ENCODE results near the gene NECAB3. TPM values are rescaled to one million over a fixed set of nuclear protein-coding genes. Genes with fewer than 3 reads are reported as not detected.

NECAB3 gene
- total RNA-seq, 1 donor from 2014 or later: 29.2 TPM

GRCh38 chr20:33671573-33672288 is 2.5 kb downstream of the NECAB3 start:
- intact Hi-C loops (cut with DNase I): loop anchor here (10.0 kb wide), 1 partner anchor 63 kb away; the partner anchor contains the start of gene ZNF341
- Histone ChIP-seq H3K4me1 (peaks cover 51% of the 10 kb centered on the region), H3K4me3 (no peak overlapping the region), H3K27me3 (no peaks in the 10 kb centered on the region), H3K36me3 (no peaks in the 10 kb centered on the region), H3K9me3 (no peaks in the 10 kb centered on the region), H3K27ac (no peak overlapping the region)
- TF ChIP-seq CTCF (IDR thresholded peaks at IDR 0.05) (no peak), POLR2A (IDR thresholded peaks at IDR 0.05) (no peak), POLR2AphosphoS5 (IDR thresholded peaks at IDR 0.05; ENCODE audit: insufficient read depth in 1 of 2, low read depth in 1 of 2) (no peak)
- DNase-seq (ENCODE audit: extremely low spot score in 2 of 2): no peak

- TF ChIP-seq POLR2A (IDR thresholded peaks at IDR 0.05) (no peak), CTCF (IDR thresholded peaks at IDR 0.05) (no peak), POLR2AphosphoS5 (IDR thresholded peaks at IDR 0.05; ENCODE audit: insufficient read depth in 1 of 2, low read depth in 1 of 2) (no peak)
- H3K4me1 ChIP-seq: peaks cover 49% of the 10 kb centered on the region
- H3K27me3 ChIP-seq: no peaks in the 10 kb centered on the region
- peak overlapping the region; percentile 41 for H3K27ac ChIP-seq
- no peaks in the 10 kb centered on the region for H3K9me3 ChIP-seq
- DNase-seq (ENCODE audit: extremely low spot score in 2 of 2): no peak
- no peaks in the 10 kb centered on the region for H3K36me3 ChIP-seq
- intact Hi-C loops (cut with DNase I): loop anchor here (10.0 kb wide), 1 partner anchor 64 kb away; the partner anchor contains the start of gene ZNF341
- no peak overlapping the region for H3K4me3 ChIP-seq
These were observed 3.3 kb downstream of the NECAB3 start for GRCh38 chr20:33670715-33671499.

GRCh38 chr20:33669873-33670640 is 4.2 kb downstream of the NECAB3 start:
- H3K4me1 ChIP-seq: peaks cover 48% of the 10 kb centered on the region
- peak overlapping the region; percentile 41 for H3K27ac ChIP-seq
- H3K36me3 ChIP-seq: no peaks in the 10 kb centered on the region
- no peak overlapping the region for H3K4me3 ChIP-seq
- H3K27me3 ChIP-seq: no peaks in the 10 kb centered on the region
- intact Hi-C loops (cut with DNase I): loop anchor here (5.0 to 10.0 kb wide), 2 partner anchors 65 to 213 kb away; partner anchors contain the start of gene ZNF341
- TF ChIP-seq CTCF (IDR thresholded peaks at IDR 0.05) (no peak), POLR2A (IDR thresholded peaks at IDR 0.05) (no peak), POLR2AphosphoS5 (IDR thresholded peaks at IDR 0.05; ENCODE audit: insufficient read depth in 1 of 2, low read depth in 1 of 2) (no peak)
- no peaks in the 10 kb centered on the region for H3K9me3 ChIP-seq
- DNase-seq (ENCODE audit: extremely low spot score in 2 of 2): no peak

- Histone ChIP-seq H3K27ac (no peak overlapping the region), H3K9me3 (no peaks in the 10 kb centered on the region)
These were observed 5.0 kb downstream of the NECAB3 start for GRCh38 chr20:33669224-33669623.

More at GRCh38 chr20:33669224-33669623, 5.0 kb downstream of the NECAB3 start:
- TF ChIP-seq POLR2A (IDR thresholded peaks at IDR 0.05): no peak
- TF ChIP-seq POLR2AphosphoS5 (IDR thresholded peaks at IDR 0.05; ENCODE audit: insufficient read depth in 1 of 2, low read depth in 1 of 2): no peak
- no peak for TF ChIP-seq CTCF (IDR thresholded peaks at IDR 0.05)
- peaks cover 51% of the 10 kb centered on the region for H3K4me1 ChIP-seq
- no peaks in the 10 kb centered on the region for H3K27me3 ChIP-seq
- no peak for DNase-seq (ENCODE audit: extremely low spot score in 2 of 2)
- intact Hi-C loops (cut with DNase I): loop anchor here (5.0 kb wide), 1 partner anchor 212 kb away; no protein-coding TSS in a partner anchor
- no peaks in the 10 kb centered on the region for H3K36me3 ChIP-seq
- H3K4me3 ChIP-seq: no peak overlapping the region

All from vagina (tissue), 2 donors.